K562 (cell line): Measurements from ENCODE around the gene C17orf50. TPM values are rescaled to one million over a fixed set of nuclear protein-coding genes. Genes with fewer than 3 reads are reported as not detected.

Experiments
- ATAC-seq: fragments of 200-7000 bp; cut with Tn5 transposase; 3 replicates; pipeline ENCODE4 v1.9.1; 2020; ENCODE audit warnings: moderate library complexity
- Bru-seq: library from RNA; stranded (reverse); fragments of 400-500 nt; gene quantifications from one replicate; lab custom pipeline; 2021; lab: Mats Ljungman, UMichigan
- BruChase-seq, 2 experiments: library from RNA; stranded (reverse); fragments of 400-500 nt; gene quantifications; one replicate each; lab custom pipeline; 2021; lab: Mats Ljungman, UMichigan
- BruUV-seq: library from RNA; stranded (reverse); fragments of 400-500 nt; replicated peaks from 2 replicates; lab custom pipeline; 2021; lab: Mats Ljungman, UMichigan
- CTCF ChIA-PET: fragments of 300-600 bp; formaldehyde crosslinking; extraction: SDS; loops from one replicate; lab custom pipeline; 2021; ENCODE audit warnings: low intra/inter-chr PET ratio; lab: Yijun Ruan, JAX
- POLR2A ChIA-PET: fragments of 300-600, 350-650 bp; sonication (Branson Sonifier 250); formaldehyde crosslinking; extraction: SDS; loops from one replicate; lab custom pipeline; 2021; ENCODE audit warnings: antibody characterized with exemption, inconsistent platforms; lab: Yijun Ruan, JAX
- DNase-seq, 4 experiments: peaks; one replicate each; pipeline versions ENCODE4 v3.0.0 to v3.0.0-alpha.2; 2011 to 2018; ENCODE audit warnings: low spot score in 3 of 4, mixed read lengths in 3 of 4; ENCODE audit errors: extremely low read depth in 1 of 4
- FAIRE-seq: peaks from 2 replicates; lab custom pipeline; 2011; peaks lifted over from hg19 to GRCh38; lab: Jason Lieb, UNC
- H2AFZ ChIP-seq: 2 replicates; pipeline ENCODE4 v1.6.0; 2011; ENCODE audit warnings: low read depth, low read length, control low read depth, inconsistent platforms
- H3K27ac ChIP-seq: fragments of 200-600 bp; 3 replicates; pipeline ENCODE4 v1.8.0; 2011; ENCODE audit warnings: low read depth, mild to moderate bottlenecking, control low read depth, inconsistent platforms, low read length, moderate library complexity, mixed read lengths; ENCODE audit errors: extremely low read depth
- H3K27me3 ChIP-seq, 2 experiments: fragments of 300-600 bp in 1 of 2; 2 replicates in 1 of 2; 3 replicates in 1 of 2; pipeline versions ENCODE4 v1.6.0 to v1.8.0; 2011; ENCODE audit warnings: inconsistent platforms in 2 of 2, low read length in 2 of 2, mild to moderate bottlenecking in 1 of 2, mixed read lengths in 1 of 2, moderate library complexity in 1 of 2; ENCODE audit not compliant: control insufficient read depth in 2 of 2, insufficient read depth in 2 of 2
- H3K36me3 ChIP-seq: fragments of 300-600 bp; 3 replicates; pipeline ENCODE4 v1.8.0; 2011; ENCODE audit warnings: mild to moderate bottlenecking, low read length, inconsistent platforms; ENCODE audit not compliant: control insufficient read depth, insufficient read depth
- H3K4me1 ChIP-seq, 2 experiments: fragments of 200-600 bp in 1 of 2; replicated peaks in 1 of 2; 2 replicates in 1 of 2; 3 replicates in 1 of 2; pipeline versions ENCODE4 v1.5.1 to v1.8.0; 2011; ENCODE audit warnings: inconsistent platforms in 2 of 2, low read length in 2 of 2, mild to moderate bottlenecking in 1 of 2, mixed read lengths in 1 of 2, moderate library complexity in 1 of 2; ENCODE audit not compliant: control insufficient read depth in 2 of 2, insufficient read depth in 2 of 2
- H3K4me2 ChIP-seq: 2 replicates; pipeline ENCODE4 v1.6.1; 2011; ENCODE audit warnings: low read length, control low read depth, inconsistent platforms, mixed read lengths; ENCODE audit not compliant: insufficient read depth
- H3K4me3 ChIP-seq: fragments of 200-600 bp; sonication (generic), shearing (Covaris generic); 2 replicates; pipeline ENCODE4 v1.5.1; 2016; ENCODE audit warnings: control low read depth, inconsistent platforms
- H3K79me2 ChIP-seq: fragments of 200-600 bp; 3 replicates; pipeline ENCODE4 v1.8.0; 2011; ENCODE audit warnings: low read length, inconsistent platforms; ENCODE audit not compliant: control insufficient read depth, insufficient read depth
- H3K9ac ChIP-seq, 2 experiments: 2 replicates each; pipeline versions ENCODE4 v1.6.0 to v1.6.1; 2011; ENCODE audit warnings: low read depth in 2 of 2, low read length in 2 of 2, control low read depth in 1 of 2, inconsistent platforms in 1 of 2, mild to moderate bottlenecking in 1 of 2, mixed read lengths in 1 of 2; ENCODE audit not compliant: insufficient read depth in 1 of 2
- H3K9me1 ChIP-seq: one replicate; pipeline ENCODE4 v1.6.0; 2011; ENCODE audit warnings: inconsistent platforms, mild to moderate bottlenecking, low read length, moderate library complexity; ENCODE audit not compliant: control insufficient read depth, insufficient read depth
- H3K9me3 ChIP-seq: replicated peaks from 2 replicates; pipeline ENCODE4 v1.5.1; 2011; ENCODE audit warnings: low read depth, low read length, inconsistent platforms; ENCODE audit not compliant: control insufficient read depth, insufficient read depth
- H4K20me1 ChIP-seq: replicated peaks from 2 replicates; pipeline ENCODE4 v1.6.1; 2011; ENCODE audit warnings: low read length, inconsistent platforms, mixed read lengths; ENCODE audit not compliant: control insufficient read depth, insufficient read depth
- ATF7 ChIP-seq: fragments of 450-650 bp; IDR thresholded peaks from 2 replicates; pipeline ENCODE4 v1.7.1; 2014; ENCODE audit warnings: mild to moderate bottlenecking, moderate library complexity
- BRF1 ChIP-seq: IDR thresholded peaks from 3 replicates; pipeline ENCODE4 v1.6.1; 2011; ENCODE audit warnings: borderline replicate concordance, mild to moderate bottlenecking; ENCODE audit not compliant: insufficient read length; ENCODE audit errors: extremely low read depth
- CAMTA2 ChIP-seq: fragments of 250-450 bp; sonication (Bioruptor Pico); conservative IDR thresholded peaks from 2 replicates; pipeline ENCODE4 v1.5.1; 2022
- GABPA ChIP-seq: fragments of 200-800 bp; sonication (Bioruptor generic); conservative IDR thresholded peaks from 2 replicates; pipeline ENCODE4 v1.6.1; 2016; ENCODE audit warnings: low read depth, missing genetic modification characterization, missing compliant biosample characterization
- RHOXF2B ChIP-seq: fragments of 250-450 bp; sonication (Bioruptor Pico); conservative IDR thresholded peaks from 2 replicates; pipeline ENCODE4 v1.5.1; 2021
- TGIF2 ChIP-seq: sonication (generic); formaldehyde crosslinking; IDR thresholded peaks from 2 replicates; pipeline ENCODE4 v1.8.1; 2022; ENCODE audit warnings: mild to moderate bottlenecking, missing genetic modification reagents, moderate library complexity
- ZNF445 ChIP-seq: fragments of 250-450 bp; sonication (Bioruptor Pico); IDR thresholded peaks from 2 replicates; pipeline ENCODE4 v1.4.0; 2020; ENCODE audit warnings: low read depth, mild to moderate bottlenecking, moderate library complexity
- ZNF780A ChIP-seq: fragments of 250-450 bp; sonication (Bioruptor Pico); IDR thresholded peaks from 2 replicates; pipeline ENCODE4 v1.5.0; 2021; ENCODE audit warnings: mild to moderate bottlenecking
- WGBS: fragments of 100-300 bp; shearing (Covaris generic); methylation state at CpG from one replicate; pipeline ENCODE4 v1.1.6; 2016; ENCODE audit warnings: low coverage, mixed read lengths; ENCODE audit not compliant: insufficient coverage; ENCODE audit errors: missing lambda C conversion rate; 5-methylcytosine and 5-hydroxymethylcytosine counted together
- in situ Hi-C: fragments of 300-500 bp; cut with MboI; formaldehyde crosslinking; loops from 4 replicates; pipeline ENCODE4 v1.15.0; 2018; ENCODE audit warnings: inconsistent platforms, mixed read lengths
- intact Hi-C: fragments of 100-400 bp; cut with micrococcal nuclease; formaldehyde crosslinking; loops from 2 replicates; pipeline ENCODE4 v1.14.2; 2022
- long read RNA-seq, 3 experiments: library from polyadenylated mRNA in 2 of 3; library from RNA in 1 of 3; unstranded in 2 of 3; stranded (forward) in 1 of 3; transcript quantifications; one replicate each; pipeline ENCODE4 v2.0.0, GENCODE V29; 2019 to 2022
- polyA minus RNA-seq, 3 experiments: library from RNA; depleted of rRNA, polyadenylated mRNA; stranded (reverse); fragments of >200 nt; gene quantifications; 2 replicates each; pipeline ENCODE4 v1.2.3, GENCODE V29; 2011
- polyA plus RNA-seq, 8 experiments: library from polyadenylated mRNA; depleted of rRNA in 4 of 8; stranded (reverse) in 5 of 8; unstranded in 3 of 8; fragments of >200 nt; fragmentation: Nextera tagmentation in 2 of 8; fragmentation: Illumina TruSeq in 1 of 8; extraction: Ambion mirVana in 2 of 8; extraction: Trizol in 1 of 8; gene quantifications; 2 replicates each; pipeline versions ENCODE4 v1.2.1 to v1.2.3, GENCODE V29; 2011 to 2014; ENCODE audit warnings: inconsistent platforms in 1 of 8, missing spikeins in 1 of 8
- total RNA-seq, 7 experiments: library from RNA; depleted of rRNA in 6 of 7; stranded (reverse); fragments of >200 nt in 6 of 7; fragmentation: Illumina TruSeq in 2 of 7; extraction: Trizol in 2 of 7; gene quantifications; 2 replicates each; pipeline versions ENCODE4 v1.2.1 to v1.2.3, GENCODE V29; 2011 to 2021; ENCODE audit warnings: low replicate concordance in 1 of 7
- TF ChIP-seq, protein P1 (sequence below): fragments of 250-450 bp; sonication (Bioruptor Pico); IDR thresholded peaks from 2 replicates; pipeline ENCODE4 v1.5.0; 2021; ENCODE audit warnings: mild to moderate bottlenecking, borderline replicate concordance
- TF ChIP-seq, protein P2 (sequence below): fragments of 450-650 bp; IDR thresholded peaks from 2 replicates; pipeline ENCODE4 v1.6.1; 2016; ENCODE audit warnings: borderline replicate concordance
- TF ChIP-seq, protein P3 (sequence below): sonication (generic); formaldehyde crosslinking; IDR thresholded peaks from 2 replicates; pipeline ENCODE4 v1.8.0; 2022; ENCODE audit warnings: mild to moderate bottlenecking, low read depth, missing genetic modification reagents
- TF ChIP-seq, protein P4 (sequence below): sonication (generic); formaldehyde crosslinking; IDR thresholded peaks from 2 replicates; pipeline ENCODE4 v1.8.1; 2022; ENCODE audit warnings: missing genetic modification reagents

Gene C17orf50
- total RNA-seq (2011; cell fraction: chromatin; rRNA removed; ENCODE audit: low replicate concordance), result not detected in 2 replicates
- not detected in 2 replicates for total RNA-seq (2011; cell fraction: nucleolus; rRNA removed)
- total RNA-seq (2011; cell fraction: nucleoplasm; rRNA removed), result not detected in 2 replicates
- not detected in 2 replicates for total RNA-seq (2014; rRNA removed)
- total RNA-seq (2014; rRNA removed; fragmentation: Illumina TruSeq; extraction: Trizol), result not detected in 2 replicates
- not detected in 2 replicates for total RNA-seq (2015; rRNA removed; fragmentation: Illumina TruSeq; extraction: Trizol)
- not detected in 2 replicates for total RNA-seq (2021)
- polyA plus RNA-seq (2011; rRNA removed), result not detected in 2 replicates
- polyA plus RNA-seq (2011; cell fraction: cytosol; rRNA removed), result not detected in 2 replicates
- polyA plus RNA-seq (2011; cell fraction: nucleus; rRNA removed), result not detected in 2 replicates
- not detected in 2 replicates for polyA plus RNA-seq (2012)
- polyA plus RNA-seq (2014; fragmentation: Illumina TruSeq; extraction: Trizol), result not detected in 2 replicates
- not detected for polyA plus RNA-seq (2014; fragmentation: Nextera tagmentation; extraction: Ambion mirVana)
- not detected in 2 replicates for polyA plus RNA-seq (2014; rRNA removed)
- polyA minus RNA-seq (2011; rRNA and poly(A)+ RNA removed), result not detected in 2 replicates
- polyA minus RNA-seq (2011; cell fraction: cytosol; rRNA and poly(A)+ RNA removed), result not detected in 2 replicates
- polyA minus RNA-seq (2011; cell fraction: nucleus; rRNA and poly(A)+ RNA removed), result not detected in 2 replicates
- not detected for Bru-seq, nascent RNA
- BruChase-seq, experiment 1, labeled RNA remaining after a 2-hour chase, result percentile 14 among the genes with signal in this experiment
- BruChase-seq, experiment 2, labeled RNA remaining after a 6-hour chase, result not detected
- long read RNA-seq, experiment 1, result 0 reads
- long read RNA-seq, experiment 2, result 0 reads
- long read RNA-seq, experiment 3, result 0 reads

DNA sequence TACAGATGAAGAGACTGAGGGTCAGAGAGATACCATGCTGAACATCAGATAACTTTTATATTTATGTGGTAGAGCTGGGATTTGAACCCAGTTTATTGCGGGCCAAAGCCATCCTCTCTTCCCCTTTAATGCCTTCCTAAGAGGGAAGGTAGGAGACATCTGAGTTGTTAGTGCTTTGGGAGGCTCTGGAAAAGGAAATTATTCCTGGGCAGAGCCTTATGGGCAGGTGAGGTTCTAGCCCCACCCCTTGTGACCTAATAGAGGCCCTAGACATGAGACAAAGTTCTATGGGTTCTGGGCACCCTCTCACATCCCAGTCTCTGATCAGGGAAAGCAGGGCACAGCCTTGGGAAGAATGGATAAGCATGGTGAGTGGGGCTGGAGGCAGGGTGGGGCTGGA lies at the start of gene C17orf50:
C17orf50 (plus strand) TSS at position 301 of the 400 bp plus-strand sequence; CDS start at position 356, 55 bp downstream.
- Histone ChIP-seq H3K9me3 (no peaks in the 10 kb centered on the region), H4K20me1 (no peaks in the 10 kb centered on the region), H3K79me2 (no peaks in the 10 kb centered on the region), H3K4me3 (no peak within 1 kb of the TSS), H3K36me3 (no peaks in the 10 kb centered on the region), H3K27ac (no peak within 1 kb of the TSS), H2AFZ (no peak within 1 kb of the TSS), H3K9ac (no peak within 1 kb of the TSS), H3K4me2 (no peak within 1 kb of the TSS), H3K9me1 (no peaks in the 10 kb centered on the region), H3K4me1 (peaks cover 0 to 12% of the 10 kb centered on the region in 2 experiments; a peak in 3 of 5 replicates), H3K27me3 (peaks cover 12 to 41% of the 10 kb centered on the region in 2 experiments; a peak in 4 of 5 replicates)
- ATAC-seq, result no peak
- in situ Hi-C loops (no loop called here), intact Hi-C loops (loop anchor here (10.0 kb wide), 1 partner anchor 184 kb away; the partner anchor contains the start of gene LYZL6)
- no peak for DNase-seq
- CTCF ChIA-PET, result interaction anchor here (0.6 kb wide), 1 partner anchor 185 kb away, joined by 3 read pairs; no protein-coding TSS in a partner anchor
- 0% methylated on average over 1 of the region's 1 CpG for WGBS
- POLR2A ChIA-PET, result interaction anchor here (0.7 to 0.8 kb wide), 2 partner anchors 10 to 56 kb away, joined by 3 read pairs; no protein-coding TSS in a partner anchor
- no peak for FAIRE-seq
- no TSS peak for BruUV-seq
- no peak for TF ChIP-seq ZNF780A (CRISPR knock-in tag)
- TF ChIP-seq BRF1, result no peak
- TF ChIP-seq RHOXF2B (CRISPR knock-in tag), result no peak
- no peak for TF ChIP-seq ZNF445 (CRISPR knock-in tag)
- TF ChIP-seq, protein P1, sequence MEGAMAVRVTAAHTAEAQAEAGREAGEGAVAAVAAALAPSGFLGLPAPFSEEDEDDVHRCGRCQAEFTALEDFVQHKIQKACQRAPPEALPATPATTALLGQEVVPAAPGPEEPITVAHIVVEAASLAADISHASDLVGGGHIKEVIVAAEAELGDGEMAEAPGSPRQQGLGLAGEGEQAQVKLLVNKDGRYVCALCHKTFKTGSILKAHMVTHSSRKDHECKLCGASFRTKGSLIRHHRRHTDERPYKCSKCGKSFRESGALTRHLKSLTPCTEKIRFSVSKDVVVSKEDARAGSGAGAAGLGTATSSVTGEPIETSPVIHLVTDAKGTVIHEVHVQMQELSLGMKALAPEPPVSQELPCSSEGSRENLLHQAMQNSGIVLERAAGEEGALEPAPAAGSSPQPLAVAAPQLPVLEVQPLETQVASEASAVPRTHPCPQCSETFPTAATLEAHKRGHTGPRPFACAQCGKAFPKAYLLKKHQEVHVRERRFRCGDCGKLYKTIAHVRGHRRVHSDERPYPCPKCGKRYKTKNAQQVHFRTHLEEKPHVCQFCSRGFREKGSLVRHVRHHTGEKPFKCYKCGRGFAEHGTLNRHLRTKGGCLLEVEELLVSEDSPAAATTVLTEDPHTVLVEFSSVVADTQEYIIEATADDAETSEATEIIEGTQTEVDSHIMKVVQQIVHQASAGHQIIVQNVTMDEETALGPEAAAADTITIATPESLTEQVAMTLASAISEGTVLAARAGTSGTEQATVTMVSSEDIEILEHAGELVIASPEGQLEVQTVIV, result no peak
- no peak for TF ChIP-seq GABPA
- TF ChIP-seq CAMTA2 (CRISPR knock-in tag), result no peak
- TF ChIP-seq, protein P2, sequence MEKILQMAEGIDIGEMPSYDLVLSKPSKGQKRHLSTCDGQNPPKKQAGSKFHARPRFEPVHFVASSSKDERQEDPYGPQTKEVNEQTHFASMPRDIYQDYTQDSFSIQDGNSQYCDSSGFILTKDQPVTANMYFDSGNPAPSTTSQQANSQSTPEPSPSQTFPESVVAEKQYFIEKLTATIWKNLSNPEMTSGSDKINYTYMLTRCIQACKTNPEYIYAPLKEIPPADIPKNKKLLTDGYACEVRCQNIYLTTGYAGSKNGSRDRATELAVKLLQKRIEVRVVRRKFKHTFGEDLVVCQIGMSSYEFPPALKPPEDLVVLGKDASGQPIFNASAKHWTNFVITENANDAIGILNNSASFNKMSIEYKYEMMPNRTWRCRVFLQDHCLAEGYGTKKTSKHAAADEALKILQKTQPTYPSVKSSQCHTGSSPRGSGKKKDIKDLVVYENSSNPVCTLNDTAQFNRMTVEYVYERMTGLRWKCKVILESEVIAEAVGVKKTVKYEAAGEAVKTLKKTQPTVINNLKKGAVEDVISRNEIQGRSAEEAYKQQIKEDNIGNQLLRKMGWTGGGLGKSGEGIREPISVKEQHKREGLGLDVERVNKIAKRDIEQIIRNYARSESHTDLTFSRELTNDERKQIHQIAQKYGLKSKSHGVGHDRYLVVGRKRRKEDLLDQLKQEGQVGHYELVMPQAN, result no peak
- TF ChIP-seq, protein P3, sequence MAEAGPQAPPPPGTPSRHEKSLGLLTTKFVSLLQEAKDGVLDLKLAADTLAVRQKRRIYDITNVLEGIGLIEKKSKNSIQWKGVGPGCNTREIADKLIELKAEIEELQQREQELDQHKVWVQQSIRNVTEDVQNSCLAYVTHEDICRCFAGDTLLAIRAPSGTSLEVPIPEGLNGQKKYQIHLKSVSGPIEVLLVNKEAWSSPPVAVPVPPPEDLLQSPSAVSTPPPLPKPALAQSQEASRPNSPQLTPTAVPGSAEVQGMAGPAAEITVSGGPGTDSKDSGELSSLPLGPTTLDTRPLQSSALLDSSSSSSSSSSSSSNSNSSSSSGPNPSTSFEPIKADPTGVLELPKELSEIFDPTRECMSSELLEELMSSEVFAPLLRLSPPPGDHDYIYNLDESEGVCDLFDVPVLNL (CRISPR knock-in tag), result no peak
- TF ChIP-seq, protein P4, sequence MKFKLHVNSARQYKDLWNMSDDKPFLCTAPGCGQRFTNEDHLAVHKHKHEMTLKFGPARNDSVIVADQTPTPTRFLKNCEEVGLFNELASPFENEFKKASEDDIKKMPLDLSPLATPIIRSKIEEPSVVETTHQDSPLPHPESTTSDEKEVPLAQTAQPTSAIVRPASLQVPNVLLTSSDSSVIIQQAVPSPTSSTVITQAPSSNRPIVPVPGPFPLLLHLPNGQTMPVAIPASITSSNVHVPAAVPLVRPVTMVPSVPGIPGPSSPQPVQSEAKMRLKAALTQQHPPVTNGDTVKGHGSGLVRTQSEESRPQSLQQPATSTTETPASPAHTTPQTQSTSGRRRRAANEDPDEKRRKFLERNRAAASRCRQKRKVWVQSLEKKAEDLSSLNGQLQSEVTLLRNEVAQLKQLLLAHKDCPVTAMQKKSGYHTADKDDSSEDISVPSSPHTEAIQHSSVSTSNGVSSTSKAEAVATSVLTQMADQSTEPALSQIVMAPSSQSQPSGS, result no peak
- TF ChIP-seq TGIF2 (CRISPR knock-in tag), result no peak
- no peak for TF ChIP-seq ATF7
